ENCODE data around the gene LRIG1.

Gene LRIG1

DNA sequence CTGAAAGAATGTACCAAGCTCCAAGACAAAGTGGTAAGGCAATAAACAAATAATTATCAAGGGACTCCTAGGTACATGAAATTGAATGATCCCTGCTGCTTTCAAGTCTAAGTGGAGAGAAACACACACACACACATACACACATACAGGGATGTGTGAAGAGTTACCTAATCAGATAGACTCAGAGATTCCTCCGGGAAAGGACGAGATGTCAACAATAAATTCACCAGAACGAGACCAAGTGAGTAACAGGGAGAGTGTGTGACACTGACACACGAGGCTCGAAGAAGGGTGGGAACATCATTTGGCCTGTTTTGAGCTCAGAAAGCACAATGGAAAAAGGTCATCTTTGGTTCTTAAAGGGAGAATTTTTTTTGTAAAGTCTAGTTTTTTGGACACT, 13.4 kb downstream of the LRIG1 start:
- no peak for DNase-seq

DNA sequence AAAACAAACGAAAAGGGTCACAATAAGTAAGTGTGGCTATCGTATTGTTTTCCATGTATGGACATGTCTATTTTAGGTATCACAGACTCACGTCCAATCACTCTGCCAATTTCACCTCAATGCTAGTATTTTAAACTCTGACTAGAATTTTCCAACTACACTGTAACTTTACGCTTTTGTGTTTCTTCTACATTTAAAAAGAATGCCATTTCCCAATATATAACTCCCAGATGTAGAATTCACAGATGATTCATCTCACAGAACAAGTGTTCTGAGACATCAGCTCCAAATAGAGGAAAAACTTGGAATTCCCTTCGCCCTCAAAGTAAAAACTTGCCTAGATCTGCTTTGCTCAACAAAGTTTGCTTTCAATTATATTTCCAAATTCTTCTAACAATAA, 14.2 kb downstream of the LRIG1 start:
- DNase-seq = no peak

DNA sequence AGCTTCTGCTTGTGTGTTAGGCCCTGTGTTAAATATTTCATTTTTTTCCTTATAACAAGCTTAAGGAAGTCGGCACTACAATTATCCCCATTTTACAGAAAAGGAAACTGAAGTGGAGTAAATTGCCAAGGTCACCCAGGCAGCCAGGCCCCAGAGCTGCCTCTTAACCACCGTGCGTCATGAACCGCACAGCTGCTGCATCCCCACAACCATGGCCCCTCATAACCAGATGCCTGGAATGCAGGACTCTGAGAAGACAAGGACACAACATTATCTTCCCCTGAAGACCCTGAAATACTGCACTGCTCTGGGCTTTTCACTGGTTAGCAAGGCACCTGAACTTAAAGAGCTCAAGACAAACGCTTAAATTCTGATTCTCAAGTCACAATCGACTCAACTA, 14.6 kb downstream of the LRIG1 start:
- no peak for DNase-seq

DNA sequence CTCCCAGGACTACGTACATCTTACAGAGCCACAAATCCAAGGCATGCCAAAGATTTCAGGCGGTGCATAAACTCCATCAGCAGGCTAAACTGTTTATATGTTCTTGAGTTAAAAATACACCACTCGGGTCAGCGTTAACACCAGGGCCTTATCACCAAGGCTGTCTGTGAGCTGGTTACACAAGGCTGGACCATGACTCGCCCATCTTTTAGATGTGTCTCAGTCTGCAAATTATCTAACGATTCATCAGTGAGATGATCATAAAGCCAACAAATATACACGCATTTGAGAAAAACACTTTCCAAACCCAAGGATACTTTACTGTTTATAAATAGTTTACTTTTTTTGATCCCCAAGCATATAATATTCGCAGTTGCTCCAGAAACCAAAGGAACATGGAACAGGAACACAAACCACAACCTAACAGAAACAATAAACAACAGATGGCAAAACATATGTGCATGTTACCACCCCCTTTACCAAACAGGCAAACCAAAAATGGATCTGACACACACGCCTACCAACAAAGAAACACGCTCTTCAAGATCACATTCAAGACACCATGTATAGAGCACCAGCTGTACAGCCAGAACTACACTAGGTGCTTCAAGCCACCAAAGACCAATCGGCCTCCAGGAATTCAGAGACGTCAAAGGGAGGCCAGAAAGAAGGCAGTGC, 15.4 kb downstream of the LRIG1 start:
- DNase-seq = peak in 1 of 2 experiments; percentile 65

DNA sequence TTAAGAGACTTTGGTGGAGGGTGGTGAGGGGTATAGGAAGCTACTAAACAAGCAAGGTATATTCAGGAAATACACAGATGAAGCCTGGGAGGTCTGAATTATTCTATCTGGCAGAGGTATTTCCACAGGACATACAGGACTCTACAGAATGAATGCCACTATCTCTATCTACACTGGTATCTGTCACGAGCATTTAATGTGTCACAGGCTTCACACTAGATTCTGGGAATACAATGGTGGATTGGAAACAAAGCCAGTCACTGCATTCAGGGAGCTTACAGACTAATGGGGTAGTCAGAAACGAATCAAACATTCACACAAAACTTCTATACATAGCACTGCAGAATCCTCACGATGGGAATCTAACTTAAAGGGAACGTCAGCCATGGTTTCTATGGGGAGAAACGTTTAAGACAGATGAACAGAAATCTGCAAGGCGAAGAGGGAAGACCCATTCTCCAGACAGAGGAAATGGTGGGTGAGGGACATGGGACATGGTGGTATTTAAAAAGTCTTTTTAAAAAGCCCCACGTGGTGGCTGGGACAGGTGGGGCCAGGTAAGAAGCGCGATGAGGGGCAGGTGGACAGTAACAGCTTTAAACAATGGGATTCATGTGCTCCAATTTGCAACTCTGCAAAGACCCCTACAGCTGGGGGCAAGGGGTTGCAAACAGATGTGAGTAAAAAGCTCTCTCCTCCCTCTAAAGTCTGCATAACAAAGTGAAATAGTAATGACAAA, 16.5 kb downstream of the LRIG1 start:
- DNase-seq = no peak

DNA sequence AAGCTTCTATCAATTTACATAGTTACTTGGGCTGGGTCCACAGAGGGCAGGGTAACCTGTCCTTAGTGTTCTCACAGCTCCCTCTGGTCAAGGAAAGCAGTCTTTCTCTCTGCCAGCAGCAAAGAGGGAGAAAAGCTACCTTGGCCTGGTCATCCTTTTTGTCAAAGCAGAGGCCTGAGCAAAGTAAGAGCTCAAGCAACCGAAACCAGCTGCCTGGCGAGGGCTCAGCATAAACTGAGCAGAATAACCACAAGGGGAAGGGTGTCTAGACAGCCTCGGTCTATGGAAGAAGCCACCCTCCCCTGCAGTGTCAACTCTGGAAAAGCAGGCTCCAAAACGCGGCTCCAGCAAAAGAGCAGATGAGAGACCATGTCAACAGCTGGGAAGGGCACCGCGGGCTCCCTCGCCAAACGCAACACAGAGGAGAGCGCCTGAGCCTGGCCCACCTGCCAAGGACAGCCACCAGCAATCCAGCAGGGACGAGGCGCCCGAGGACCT, 17.4 kb downstream of the LRIG1 start:
- no peak for DNase-seq

DNA sequence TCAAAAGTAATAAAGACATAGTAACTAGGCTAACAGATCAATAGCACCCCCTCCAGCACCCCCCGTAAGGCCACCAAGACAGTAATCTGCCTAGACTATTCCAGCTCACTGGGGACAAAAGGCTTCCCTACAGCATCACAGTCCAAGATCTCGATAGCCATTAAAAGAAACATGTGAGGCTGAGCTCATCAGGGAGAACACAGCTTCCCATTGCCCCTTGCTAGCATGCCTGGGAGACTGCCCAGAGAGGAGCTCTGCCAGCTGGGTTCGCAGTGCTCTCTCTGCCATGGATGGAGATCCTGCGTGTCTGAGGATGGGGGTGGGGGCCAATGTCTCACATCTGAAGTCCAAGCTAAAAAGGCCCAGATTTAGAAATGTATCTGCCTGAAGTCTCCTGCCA, 17.8 kb downstream of the LRIG1 start:
- DNase-seq = peak in 1 of 2 experiments; percentile 85

DNA sequence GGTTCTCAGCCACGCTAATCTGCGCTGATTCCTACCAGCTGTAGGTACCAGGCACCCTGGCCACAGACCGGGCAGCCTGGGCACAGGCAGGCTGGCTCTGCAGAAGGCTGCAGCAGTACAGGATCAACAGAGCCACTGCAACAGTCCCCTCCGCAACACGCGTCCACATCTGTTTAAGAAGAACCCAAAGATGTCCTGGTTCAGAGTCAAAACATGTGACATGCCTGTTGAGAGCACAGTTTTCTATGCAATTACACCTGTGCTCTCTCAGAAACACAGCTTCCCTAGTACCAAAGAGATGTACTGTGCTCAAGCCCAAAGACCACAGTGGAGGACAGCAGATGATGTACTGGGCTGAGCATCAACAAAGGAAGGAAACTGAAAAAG, 18.8 kb downstream of the LRIG1 start:
- no peak for DNase-seq

DNA sequence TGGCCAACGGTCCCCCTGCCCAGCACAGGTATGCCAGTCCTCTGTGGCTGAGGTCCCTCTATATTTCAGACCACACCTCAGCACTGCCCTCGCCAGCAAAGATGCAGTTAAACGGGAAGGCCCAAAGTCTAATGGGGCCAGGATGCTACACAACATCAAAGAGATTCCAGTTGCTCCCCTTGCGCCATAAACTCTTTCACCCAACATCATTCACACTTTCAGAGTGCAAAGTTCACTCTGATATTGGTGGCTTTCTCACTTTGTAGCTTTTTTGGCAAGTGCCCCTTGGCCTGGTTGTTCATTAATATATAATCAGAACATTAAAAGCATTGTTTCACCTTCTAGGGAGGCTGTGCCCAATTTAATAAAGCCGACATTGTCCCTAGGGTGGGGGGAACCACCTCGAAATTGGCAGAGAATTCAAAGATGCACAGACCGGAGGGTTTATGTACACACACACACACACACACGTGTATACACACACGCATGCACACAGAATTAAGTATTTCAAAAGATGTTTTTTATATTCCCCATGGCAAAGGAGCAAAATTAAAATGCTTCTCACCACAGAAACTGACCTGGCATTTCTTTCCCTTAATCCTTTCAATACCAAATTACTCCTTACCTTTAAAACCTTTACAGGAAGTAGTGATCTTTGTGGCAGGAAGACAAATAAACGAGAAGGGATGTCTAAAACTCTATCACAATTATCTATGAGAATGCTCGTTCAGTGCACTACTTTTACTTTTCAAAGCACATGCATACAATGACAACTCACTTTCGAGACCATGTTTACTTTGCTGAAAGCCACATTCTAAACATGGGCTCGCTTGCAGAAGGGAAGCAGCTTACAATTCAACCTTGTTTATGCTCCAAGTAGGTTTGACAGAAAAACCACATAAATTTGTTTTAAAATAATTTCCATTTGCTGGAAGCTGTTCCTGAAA, 19.5 kb downstream of the LRIG1 start:
- no peak for DNase-seq

DNA sequence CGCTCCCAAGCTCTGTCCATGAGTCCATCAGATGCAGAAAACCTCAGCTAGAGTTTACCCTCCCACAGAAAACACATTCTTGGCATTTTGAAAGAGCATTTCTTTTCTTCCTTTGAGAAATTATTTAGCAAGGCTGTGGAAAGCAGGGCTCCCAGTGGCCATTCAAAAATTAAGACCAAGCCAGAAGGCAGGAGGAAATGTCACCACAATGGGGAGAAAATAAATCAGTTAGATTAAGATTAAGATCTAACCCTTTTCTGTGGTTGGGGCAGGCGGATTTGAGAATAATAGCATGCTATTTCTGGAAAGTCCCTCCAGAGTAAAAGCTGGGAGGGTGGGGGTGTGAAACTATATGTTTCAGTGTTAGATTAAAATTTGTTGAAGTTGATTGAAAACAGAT, 20.2 kb downstream of the LRIG1 start:
- no peak for DNase-seq

DNA sequence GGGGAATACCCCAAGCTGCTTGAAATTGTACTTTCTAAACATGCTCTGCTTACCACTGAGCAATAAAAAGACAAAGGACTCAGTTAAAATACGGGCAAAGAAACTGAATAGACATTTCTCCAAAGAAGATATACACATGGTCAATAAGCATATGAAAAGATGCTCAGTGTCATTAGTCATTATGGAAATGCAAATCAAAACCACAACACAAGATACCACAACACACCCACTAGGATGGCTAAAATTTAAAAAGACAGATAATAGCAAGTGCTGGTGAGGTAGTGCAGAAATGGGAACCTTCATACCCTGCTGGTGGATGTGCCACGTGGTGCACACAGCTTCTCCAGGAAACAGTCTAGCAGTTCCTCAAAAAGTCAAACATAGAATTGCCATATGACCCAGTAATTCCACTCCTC, 21.3 kb downstream of the LRIG1 start:
- no peak for DNase-seq

DNA sequence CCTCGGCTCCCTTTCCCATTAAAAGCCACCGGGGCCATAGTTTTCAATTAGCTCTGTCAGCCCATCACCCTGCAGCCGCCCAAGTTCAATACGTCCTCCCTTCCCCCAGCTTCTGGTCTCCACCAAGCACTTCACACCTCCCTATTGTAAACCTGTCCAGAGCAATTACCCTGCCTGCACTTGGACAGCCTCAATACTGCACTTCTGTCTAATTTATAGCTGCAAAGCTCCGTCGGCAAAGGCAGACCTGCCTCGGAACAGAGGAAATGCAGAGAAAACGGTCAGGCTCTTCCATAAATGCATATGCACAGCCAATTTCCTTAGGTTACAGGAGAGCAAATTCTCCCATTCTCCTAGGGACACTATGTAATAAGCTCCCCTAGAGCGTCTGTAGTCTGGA, 21.9 kb downstream of the LRIG1 start:
- no peak for DNase-seq

DNA sequence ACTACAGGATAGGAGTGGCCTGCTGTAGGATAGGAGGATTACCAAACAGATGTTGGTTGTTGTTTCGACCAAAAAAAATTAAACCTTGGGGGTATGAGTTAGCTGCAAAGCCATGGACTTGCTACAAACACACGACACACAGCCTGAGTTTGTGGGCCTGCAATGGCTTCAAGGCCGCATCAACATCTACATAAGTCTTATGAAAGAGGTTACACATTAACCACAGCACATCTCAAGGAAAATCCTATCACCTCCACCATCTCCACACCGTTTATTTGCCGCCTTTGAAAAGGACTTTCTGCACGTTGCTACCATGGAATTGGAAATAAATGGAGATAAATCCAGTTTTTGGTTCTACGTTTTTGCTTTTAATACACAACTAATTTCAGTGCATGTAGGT, 23.0 kb downstream of the LRIG1 start:
- DNase-seq = no peak

DNA sequence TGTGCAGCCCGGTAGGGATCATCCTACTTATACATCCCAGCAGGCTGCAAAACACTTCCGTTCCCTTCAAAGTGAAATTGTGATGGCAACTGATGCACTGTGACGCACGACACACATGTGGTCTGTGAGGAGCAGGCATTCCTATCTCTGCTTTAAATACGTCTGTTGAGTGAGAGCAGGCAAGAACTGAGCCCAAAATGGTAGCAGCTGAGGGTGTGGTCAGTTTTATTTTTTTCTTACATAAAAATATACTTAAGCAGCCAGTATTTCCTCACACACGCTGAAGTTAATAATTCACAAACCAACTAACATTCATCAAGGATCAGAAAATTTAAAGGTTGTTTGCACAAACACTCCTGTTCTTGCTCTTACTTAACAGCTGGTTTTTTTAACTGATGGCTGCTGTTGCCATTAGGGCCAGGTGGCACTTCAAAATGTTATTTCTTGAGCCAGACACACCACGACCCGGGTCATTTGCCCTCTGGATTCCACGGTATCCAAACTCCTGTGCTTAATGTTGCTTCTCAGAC, 23.9 kb downstream of the LRIG1 start:
- no peak for DNase-seq

DNA sequence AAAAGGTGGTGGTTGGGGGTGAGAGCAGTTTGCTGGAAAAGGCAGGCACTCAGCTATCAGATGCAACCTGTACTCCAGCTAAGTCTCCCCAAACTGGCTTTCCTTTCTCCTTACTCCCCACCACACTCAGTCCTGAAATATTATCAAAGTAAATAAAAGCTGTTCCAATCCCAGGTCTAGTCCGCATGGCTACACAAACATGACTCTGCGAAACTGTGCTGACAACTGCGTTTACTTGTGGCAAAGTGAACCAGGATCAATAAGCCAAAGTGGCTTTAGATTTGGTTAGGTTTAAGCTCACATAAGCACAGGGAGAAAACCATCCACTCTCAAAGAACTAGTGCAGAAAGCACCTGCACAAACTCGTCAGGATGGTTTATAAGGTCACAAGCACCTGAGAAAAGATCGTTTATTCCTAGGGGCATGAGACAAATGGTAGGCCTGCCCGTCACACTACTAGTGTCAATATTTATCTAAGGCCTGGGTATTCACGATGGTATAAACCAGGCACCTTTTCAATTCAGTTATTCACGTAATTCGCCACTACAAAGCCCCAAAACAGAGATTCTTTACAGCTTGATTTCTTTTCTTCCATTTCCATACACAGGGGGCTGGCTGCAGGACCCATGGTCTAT, 25.3 kb downstream of the LRIG1 start:
- no peak for DNase-seq

DNA sequence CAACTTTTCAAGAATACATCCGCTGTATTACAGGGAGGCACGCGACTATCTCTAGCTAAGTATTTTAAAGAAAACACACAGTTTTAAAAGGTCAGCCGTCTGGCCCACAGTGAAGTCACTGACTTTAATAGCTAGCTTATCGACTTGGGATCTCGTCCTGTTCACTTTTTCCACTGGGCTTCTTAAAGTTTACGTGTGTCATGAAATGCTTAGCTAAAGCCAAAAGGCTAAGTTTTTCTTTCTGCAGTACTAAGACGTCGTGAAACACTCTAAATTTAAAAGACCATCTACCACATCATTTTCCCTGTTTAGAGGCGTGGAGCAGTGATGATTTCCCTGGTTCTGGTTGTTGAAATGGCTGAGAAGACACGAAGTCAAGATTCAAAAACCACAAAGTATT, 27.1 kb downstream of the LRIG1 start:
- DNase-seq = no peak

DNA sequence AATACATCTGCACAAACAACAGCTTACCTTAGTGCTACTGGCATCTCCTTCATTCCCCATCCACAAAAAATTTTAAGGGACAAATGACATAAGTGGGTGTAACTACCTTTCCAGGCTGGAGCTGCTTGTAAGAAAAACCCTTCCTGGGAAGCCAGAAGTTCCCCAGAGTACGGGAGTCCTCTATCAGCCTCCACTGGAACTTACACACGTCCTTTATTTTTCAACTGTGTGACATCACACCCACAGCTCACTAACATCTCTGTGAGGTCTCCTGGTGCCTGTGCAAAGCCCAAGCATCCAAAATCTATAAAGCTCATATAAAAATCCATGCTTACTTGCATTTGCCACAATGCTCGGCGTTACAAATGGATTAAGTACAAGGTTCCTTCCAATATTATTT, 27.6 kb downstream of the LRIG1 start:
- no peak for DNase-seq

DNA sequence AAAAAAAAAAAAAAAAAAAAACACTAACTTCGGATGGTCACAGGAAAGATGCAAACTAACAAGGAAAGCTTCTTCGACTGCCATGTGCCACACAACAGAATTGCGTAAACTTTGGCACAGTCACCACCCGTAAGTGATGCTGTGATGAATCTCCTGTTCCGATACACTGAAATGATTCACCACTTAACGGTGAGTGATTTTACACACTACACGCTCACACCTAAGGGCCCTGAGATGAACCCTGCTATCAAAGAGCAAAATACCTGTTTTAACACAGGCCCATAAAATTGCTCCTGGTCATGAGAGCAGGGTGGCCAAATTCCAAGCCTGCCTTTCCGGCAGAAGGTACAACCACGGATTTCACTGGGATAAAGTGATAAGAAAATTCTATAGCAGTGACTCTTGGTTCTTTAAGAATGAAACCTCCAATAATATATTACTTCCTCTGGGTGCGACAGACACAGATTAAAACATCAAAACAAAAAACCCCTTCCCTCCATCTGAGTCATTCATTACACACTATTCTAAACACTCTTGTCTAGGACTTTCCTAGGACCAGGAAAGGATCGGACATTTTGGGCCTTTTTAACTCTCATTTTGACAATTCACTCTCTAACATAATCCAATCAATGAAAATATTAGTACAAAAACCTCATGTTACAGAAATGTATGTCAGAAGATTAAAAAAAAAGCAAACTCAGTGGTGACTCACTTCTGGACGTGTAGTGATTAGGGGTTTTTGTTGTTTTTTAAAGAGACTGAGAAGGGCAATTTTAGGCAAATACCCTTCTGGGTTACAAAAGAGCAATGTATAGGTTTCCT, 28.3 kb downstream of the LRIG1 start:
- no peak for DNase-seq

DNA sequence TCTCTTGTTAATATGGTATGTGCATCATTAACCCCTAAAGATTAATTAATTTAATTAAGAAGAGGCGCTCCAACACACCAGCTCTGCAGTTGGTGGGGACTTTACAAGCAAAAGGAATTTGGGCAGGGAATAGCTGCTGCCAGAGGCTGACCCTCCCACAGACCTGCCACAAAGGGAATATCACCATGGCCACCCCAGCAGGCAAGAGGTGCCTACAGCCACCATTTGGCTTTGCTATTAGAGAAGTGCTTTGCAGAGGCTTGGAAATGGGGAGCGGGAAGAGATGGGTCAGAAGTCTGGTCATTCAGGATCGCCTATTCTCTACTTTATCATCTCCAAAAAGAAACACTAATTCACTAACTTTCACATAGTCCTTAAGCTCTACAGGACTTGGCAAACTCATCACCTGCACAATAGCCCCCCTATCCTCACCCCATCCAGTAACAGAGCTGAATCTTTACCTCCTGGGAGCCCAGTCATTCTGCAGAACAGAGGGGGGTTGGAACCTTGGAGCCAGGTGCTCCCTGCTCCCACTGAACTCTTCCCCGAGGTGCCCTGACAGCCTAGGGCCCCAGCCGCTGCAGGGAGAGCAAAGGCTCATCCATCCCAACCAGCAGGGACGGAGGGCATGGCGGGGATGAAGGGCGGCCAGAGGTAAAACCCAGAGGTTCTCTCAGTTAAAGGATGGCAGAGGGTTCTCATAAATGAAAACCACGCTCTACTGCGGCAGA, 29.7 kb downstream of the LRIG1 start:
- DNase-seq = no peak

DNA sequence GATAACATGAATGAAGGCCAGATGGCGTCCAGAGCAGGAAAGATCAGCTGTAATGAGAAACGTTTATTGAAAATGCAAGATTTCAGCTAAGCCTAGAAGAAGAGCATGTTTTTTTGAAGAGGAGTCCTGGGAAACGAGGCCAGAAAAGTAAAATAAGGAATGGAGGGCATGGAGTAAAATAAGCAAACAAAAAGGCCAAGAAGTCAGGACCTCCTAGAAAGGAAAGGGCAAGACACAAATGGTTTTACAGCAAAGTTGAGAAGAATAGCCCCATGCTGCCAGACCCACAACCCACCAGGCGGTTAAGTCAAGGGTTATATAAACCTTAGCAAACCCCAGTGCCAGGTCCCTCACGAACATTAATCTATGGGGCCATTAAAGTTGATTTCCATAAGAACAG, 30.5 kb downstream of the LRIG1 start:
- no peak for DNase-seq

DNA sequence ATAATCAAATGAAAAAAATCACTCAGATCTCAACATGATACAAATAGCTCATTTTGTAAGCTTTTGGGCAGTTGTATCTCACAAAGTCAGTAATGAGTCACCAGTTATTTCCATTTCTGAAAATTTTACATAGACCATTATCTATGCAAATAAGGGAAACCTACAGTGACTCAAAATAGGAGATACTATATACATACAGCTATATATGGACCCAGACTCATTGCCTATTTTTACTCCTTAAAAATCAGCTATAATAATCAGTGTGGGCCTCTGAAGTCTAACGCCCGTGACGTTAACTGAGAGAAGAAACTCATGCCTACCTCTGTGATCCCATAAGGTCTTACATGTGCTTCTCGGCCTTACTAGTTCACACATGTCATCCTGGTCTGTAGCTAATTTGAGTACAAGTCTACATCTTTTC, 31.6 kb downstream of the LRIG1 start:
- DNase-seq = no peak
